GM12865 (cell line): ENCODE data around the gene TENM3.

ENCODE experiments used
- DNase-seq: peaks from one replicate; pipeline ENCODE4 v3.0.0; 2010; ENCODE audit warnings: low read depth
- H3K4me3 ChIP-seq: 2 replicates; pipeline ENCODE4 v1.5.1; 2011; ENCODE audit warnings: mild to moderate bottlenecking, low read depth, low read length, control low read depth
- CTCF ChIP-seq: IDR thresholded peaks from 2 replicates; pipeline ENCODE4 v1.5.1; 2011; ENCODE audit warnings: low read length, control low read depth, low read depth, inconsistent platforms; ENCODE audit not compliant: insufficient read depth; ENCODE audit errors: missing control alignments

TENM3 gene

GRCh38 chr4:182799515-182800215 lies 556.5 kb downstream of the TENM3 start:
- no peak for TF ChIP-seq CTCF
- no peak overlapping the region for H3K4me3 ChIP-seq
- DNase-seq, result no peak

GRCh38 chr4:182800216-182800515 lies 557.0 kb downstream of the TENM3 start:
- no peak for TF ChIP-seq CTCF
- DNase-seq, result no peak

GRCh38 chr4:182801636-182802035 lies 558.4 kb downstream of the TENM3 start:
- no peak overlapping the region for H3K4me3 ChIP-seq
- no peak for TF ChIP-seq CTCF
- no peak for DNase-seq

More at GRCh38 chr4:182800216-182800515, 557.0 kb downstream of the TENM3 start:
- no peak overlapping the region for H3K4me3 ChIP-seq

- TF ChIP-seq CTCF, result no peak
- no peak for DNase-seq
- H3K4me3 ChIP-seq, result no peak overlapping the region
Observed at GRCh38 chr4:182802621-182803020, 559.4 kb downstream of the TENM3 start.

GRCh38 chr4:182803235-182803634 lies 560.0 kb downstream of the TENM3 start:
- no peak overlapping the region for H3K4me3 ChIP-seq
- no peak for TF ChIP-seq CTCF
- no peak for DNase-seq

- no peak for DNase-seq
- TF ChIP-seq CTCF, result no peak
- no peak overlapping the region for H3K4me3 ChIP-seq
Observed at GRCh38 chr4:182804131-182804530, 560.9 kb downstream of the TENM3 start.

GRCh38 chr4:182805321-182805720 lies 562.1 kb downstream of the TENM3 start:
- no peak for DNase-seq
- TF ChIP-seq CTCF, result no peak
- H3K4me3 ChIP-seq, result no peak overlapping the region
